ENCODE data around the gene BCL11A.

BCL11A gene

GRCh38 chr2:60541056-60541651 is 12.3 kb downstream of the BCL11A start:
- DNase-seq = no peak

- DNase-seq = no peak
These were observed 13.4 kb downstream of the BCL11A start for GRCh38 chr2:60540074-60540473.

DNA sequence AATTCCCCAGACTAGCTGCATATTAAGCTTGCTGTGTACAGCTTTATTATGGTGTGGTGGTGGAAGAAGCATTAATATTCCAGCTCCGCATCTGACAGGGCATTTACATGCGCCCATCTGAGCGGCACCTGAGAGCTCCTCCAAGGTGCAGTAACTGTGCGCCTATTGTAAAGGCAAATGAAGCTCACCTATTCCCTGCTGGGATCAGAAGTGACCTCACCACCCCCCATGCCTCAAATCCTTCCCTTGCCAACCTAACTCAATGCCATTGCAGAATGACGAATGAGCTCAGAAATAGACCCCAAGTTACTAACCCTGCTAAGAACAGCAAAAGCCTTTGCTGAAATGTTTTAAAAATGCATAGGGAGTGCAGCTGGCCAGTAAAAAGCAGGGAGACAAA is 14.3 kb downstream of the BCL11A start:
- DNase-seq = no peak

GRCh38 chr2:60538101-60538500 is 15.4 kb downstream of the BCL11A start:
- DNase-seq = no peak

GRCh38 chr2:60536746-60537145 is 16.7 kb downstream of the BCL11A start:
- DNase-seq = no peak

DNA sequence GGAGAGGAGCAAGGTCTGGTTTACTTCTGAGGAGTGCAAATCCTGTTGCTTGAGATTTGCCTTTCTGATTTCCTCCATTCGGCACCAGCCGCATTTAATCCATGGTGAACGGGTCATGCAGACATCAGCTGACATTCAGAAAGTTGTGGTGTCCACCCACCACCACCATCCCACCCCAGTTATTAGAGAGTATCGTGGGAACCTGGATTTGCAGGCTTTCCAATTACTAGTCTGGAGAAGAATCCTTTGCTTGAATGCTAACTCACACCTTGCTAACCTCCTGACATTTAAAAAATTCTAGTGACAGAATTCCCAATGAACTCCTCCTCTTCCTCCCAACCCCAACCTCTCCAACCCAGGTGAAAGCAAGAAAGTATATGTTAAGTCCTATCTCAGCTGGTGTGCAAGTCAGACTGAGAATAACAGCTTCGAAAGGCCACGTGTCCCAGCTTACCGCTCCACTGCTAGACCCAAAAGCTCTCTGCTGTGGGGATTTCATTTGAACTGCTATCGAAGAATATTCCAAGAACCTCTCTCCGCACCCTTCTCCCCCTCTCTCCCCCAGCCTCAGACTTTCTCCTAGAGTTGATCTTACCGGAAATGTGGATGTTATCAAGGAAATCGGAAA is 17.7 kb downstream of the BCL11A start:
- DNase-seq = no peak

DNA sequence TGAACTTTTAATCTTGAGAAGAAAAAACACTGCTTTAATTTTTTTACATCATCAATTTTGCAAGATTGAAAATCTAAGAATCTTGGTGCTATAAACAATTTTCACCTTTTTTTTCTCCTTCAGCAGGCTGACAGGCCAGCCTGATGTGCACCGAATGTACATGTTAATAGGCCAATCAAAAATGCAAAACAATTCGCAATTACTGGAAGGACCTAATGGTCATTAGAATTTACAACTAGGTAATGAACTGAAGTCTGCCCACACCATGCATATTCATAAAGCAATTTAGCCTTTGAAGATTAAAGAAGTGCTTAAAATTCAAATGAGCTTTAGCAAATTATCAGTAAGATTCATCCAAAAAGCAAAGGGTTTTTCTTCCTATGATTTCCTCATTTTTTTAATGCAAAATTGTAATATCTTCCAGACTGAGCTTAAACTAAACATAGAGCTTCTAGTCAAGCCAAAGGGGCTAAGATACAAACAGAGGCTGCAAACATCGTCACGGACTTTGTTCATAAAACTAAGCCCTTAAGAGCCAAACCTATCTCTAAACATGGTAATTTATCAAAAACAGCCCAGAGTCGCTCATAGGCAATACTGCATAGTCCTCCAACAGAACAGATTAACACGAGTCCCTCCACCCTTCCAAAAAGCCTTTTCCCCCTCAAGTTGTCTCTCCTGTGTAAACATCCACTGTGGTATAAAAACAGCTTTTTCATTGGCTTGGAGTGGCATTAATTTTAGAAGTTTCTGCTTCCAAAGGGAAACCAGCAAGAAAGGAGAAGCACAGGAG is 18.4 kb downstream of the BCL11A start:
- no peak for DNase-seq

- no peak for DNase-seq
These were observed 19.3 kb downstream of the BCL11A start for GRCh38 chr2:60534052-60534685.

DNA sequence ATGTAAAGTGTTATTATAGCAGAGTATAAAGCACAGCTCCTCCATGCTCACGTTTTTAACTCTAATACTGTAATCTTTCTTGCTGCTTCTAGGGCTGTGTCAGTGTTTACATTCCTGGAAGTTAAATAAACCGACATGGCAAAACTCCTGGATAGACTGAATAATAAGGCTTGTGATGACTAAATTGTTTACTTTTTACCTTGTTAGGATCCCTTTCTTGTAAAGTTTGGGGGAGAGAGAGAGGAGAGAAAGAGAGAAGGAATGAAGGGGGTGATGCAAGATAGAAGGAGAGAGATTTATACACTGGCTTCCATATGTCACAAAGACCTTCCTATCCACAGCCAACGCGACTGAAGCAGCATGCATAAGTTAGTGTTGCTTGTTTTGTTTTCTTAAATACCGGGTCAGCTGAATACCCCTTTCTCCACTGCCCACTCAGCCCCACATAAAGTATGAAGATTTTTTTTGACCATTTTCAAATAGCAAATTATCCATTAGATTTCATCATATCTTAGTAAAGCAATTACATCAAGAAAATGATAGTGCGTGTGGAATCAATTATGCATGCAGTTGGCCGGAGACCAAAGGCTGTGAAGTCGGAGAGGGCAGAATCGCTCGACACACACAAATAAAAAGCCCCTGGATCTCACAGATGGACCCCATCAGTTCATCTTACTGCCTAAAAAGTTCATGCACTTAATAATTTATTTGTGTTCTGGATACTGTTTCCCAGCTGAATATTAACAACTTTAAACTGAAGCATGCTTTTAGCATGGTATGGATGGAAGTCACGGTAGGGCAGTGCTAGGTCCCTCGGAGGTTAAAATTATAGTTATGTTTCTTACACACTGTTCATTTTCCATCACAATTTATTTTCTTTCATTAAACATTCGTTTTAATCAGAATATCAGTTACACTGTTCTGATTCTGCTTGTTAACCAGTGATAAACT is 20.1 kb downstream of the BCL11A start:
- DNase-seq = no peak

GRCh38 chr2:60532421-60532820 is 21.0 kb downstream of the BCL11A start:
- no peak for DNase-seq

DNA sequence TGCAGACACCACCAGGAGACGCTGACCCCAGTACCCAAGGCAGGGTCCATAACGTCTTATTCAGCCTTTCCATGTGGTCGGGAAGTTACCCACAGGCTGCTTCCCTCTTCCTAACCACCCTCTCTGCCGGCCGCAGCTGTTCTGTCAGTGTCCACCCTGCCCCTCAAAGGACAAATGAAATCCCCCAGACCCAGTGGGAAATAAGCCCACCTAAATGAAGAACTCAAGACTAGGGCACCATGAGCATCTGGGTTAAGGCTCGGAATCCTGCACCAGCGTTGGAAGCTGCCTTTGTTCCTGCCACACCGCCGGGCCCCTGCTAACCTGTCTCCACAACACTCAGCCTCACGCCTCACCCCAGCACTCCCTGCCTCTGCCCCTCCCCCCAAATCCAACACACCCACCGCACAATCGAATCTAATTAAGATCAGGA is 21.7 kb downstream of the BCL11A start:
- DNase-seq = no peak

DNA sequence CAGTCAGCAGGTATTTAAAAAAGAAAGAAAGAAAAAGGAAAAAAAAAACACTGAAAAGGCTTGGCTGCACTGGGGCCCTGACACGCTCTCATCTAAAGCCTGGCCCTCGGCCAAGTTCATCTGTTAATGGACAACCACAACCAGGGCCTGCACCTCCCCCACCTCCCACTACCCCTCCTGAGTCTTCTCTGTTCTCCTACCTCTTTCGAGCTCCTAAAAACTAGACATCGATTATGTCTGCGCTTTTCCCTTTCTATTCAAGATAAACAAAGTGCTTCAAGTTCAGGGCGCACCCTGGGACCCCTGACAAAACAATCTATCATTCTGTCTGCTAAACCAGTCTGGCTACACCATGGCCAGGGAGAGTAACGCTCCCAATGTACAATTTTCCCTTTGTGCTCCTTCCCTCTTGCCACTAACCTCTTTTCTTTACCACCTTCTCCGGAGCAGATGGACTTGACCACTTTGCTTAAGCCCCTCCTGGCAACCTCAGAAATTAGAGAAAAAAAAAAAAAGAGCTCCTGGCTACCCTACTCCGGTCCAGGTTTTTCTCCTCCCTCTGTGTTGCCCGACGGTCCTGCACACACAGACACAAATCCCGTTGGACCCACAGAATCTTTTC is 22.7 kb downstream of the BCL11A start:
- DNase-seq = no peak

- no peak for DNase-seq
These were observed 23.4 kb downstream of the BCL11A start for GRCh38 chr2:60529785-60530627.

DNA sequence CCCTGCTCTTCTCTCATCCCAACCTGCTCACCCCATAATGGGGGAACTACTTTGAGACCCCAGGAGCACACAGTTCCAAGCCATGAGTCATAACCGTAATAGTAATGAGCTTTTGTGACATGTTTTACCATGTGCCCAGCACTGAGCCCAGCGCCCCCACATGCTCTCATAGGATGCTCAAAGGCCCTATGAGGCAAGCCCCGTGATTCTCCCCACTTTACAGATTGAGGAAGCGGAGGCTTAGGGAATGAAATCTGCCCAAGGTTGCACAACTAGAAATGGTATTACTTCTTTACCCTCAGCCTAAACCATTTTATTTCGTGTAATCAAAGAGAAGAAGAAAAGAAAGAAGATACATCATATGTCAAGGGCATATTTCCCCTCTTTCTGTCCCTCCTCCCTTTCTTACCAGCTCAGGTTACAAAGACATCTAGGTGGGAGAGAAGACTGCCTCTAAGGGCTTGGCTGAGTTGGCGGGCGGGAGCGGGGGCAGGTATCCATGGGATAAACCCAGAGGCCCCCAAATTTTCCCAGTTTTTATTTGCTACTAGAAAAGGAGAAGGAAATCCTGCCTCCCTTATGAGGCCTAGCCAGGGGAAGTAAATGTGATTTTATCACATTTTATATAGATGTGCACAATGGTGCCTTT is 24.2 kb downstream of the BCL11A start:
- DNase-seq = no peak

DNA sequence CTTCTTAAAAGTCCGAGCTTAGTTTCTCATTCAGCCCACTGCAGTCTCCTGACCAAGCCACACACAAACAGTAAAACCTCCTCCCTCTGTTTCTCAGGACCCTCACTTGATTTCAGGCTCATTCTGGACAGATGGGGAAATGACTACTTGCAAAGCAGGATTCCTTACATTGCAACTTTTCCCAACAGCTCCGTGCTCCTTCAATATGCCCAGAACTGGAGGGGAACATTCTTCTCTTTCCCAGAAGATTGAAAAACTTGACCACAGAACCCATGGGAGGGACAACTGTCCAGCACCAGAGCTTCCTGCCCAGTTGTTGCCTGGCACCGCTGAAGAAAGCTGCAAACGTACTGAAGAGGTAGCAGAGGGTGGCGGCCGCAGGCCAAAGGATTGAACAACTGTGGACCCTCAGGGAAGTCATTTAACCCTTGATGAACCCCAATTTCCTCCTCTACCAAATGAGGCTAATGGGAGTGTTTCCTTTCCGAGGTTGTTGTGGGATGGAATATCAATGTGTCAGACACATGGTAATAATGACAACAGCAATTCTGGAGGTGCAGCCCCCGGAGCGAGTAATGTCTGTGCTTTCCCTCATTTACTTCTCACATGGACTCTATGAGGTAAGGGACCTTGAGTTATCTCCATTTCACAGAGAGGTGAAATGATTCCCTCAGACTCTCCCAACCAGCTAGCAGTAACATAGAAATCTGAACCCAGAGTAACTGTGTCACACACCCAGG is 25.0 kb downstream of the BCL11A start:
- no peak for DNase-seq

GRCh38 chr2:60527762-60528161 is 25.7 kb downstream of the BCL11A start:
- no peak for DNase-seq

DNA sequence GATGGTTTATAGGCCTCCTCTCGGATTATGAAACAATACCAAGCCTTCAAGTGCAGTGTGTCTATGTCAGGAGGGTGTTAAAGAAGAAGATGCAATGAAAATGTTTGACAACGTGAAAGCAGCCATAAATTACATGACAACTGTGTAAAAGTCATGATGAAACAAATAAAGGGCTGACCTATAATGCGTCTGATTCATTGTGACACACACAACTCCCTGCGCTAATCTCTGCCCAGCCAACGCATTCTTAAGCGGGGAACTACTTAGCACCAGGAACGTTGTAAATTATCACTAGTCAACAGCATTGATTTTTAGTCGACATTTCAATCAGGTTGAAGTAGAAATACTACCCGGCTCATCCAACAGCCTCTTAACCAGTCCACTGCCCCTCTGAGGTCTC is 26.8 kb downstream of the BCL11A start:
- DNase-seq = no peak

GRCh38 chr2:60525899-60526298 is 27.6 kb downstream of the BCL11A start:
- DNase-seq = no peak

DNA sequence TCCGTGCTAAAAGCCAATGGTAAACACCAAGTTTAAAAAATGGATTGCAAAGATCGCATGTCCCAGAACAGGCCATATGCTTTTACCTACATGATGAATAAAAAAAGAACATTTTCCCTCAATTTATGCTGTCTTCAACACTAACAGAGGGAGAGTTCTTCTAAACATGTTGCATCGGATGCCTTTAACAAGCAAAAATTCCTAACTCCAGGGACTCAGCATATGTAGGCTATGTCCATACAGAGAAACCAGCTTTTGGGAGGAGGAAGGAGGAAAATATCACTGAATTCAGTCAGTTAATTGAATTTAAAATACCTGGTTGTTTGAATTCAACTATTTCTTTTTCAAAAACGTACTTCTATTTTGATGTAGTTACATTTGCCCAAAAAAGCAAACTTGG is 28.6 kb downstream of the BCL11A start:
- no peak for DNase-seq

DNA sequence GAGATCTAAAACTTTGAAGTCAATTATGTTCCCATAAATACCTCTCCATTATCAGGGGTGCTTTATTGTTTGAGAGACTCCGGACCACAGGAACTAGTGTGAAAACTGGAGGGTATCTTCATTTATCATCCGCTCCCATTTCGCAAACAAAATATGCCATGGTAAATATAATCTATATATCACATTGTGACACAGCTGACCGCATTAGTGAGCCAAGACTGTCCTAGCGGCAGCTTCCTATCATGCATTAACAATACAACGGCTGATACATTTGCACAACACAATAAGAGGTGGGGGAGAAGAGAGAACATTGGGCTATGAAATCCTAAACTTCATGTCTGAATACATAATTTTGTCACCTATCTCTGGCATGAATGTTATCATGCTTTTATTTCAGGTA is 29.5 kb downstream of the BCL11A start:
- no peak for DNase-seq
